HG02642 (cell line): ENCODE results near the gene KRT25.

ENCODE experiments used
- ATAC-seq: cut with Tn5 transposase; IDR thresholded peaks from one replicate; pipeline ENCODE4 v1.9.1; 2021; ENCODE audit warnings: mild to moderate bottlenecking; ENCODE audit not compliant: unreplicated experiment, poor library complexity

The KRT25 gene

DNA sequence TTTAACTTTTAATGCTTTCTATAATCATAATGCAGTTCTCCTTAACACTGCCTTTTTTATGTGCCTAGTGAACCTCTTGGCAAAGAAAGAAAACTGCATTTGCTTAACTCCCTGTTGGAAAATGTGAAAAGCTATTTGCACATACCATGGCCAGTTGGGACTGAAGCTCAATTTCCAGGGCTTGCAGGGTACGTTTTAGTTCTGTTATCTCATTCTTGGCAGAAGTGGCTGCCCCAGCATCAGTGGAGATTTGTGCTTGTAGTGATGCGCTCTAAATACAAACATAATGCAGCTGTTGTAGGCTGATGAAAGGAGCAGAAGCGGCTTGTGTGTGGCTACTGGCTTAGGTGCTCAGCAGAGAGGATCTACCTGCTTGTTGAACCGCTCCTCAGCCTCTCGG lies 55.3 kb downstream of the KRT25 start:
- no peak for ATAC-seq

DNA sequence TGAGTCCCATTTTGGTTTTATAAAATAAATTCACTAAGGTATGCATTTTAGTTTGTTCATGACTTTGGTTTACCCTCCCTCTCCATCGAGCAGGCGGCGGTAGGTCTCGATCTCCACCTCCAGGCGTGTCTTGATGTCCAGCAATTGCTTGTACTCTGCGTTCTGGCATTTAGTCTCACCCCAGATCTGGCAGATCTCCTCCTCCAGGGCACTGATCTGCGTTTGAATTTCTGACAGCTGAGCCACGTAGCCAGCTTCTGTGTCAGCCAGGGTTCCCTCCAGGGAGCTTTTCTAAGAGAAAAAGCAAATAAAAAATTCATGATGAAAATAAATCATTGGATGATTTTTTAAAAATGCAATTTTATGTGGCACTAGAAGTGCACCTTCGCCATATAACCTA lies 55.8 kb downstream of the KRT25 start:
- ATAC-seq, result no peak
